Posterior cingulate gyrus (tissue), 11 donors: ENCODE results near the gene PDE4D.
"Not testable (repeated sequence)": the region's sequence is repeated elsewhere in the genome, so short reads cannot be mapped to it uniquely, and the experiment has no call there.

Source experiments
- DNase-seq, 10 donors: peaks; one replicate each; pipeline versions ENCODE4 v3.0.0 to v3.0.0-alpha.2; 2020 to 2021; ENCODE audit warnings: mixed read lengths in 3 of 10
- intact Hi-C: fragments of 100-400 bp; cut with DNase I; formaldehyde crosslinking; loops from one replicate; pipeline ENCODE4 v1.15.1; 2023

Gene PDE4D

GRCh38 chr5:59666440-59667068, 227.0 kb downstream of the PDE4D start:
- DNase-seq, result no peak
- intact Hi-C loops, result no loop called here

- DNase-seq, intact Hi-C loops: not testable (repeated sequence)
Observed at GRCh38 chr5:59665832-59666203, 227.7 kb downstream of the PDE4D start.

GRCh38 chr5:59665086-59665831, 228.3 kb downstream of the PDE4D start:
- intact Hi-C loops, result no loop called here
- DNase-seq, result no peak

- DNase-seq, result no peak
- intact Hi-C loops, result no loop called here
Observed at GRCh38 chr5:59661954-59662615, 231.4 kb downstream of the PDE4D start.

- no peak for DNase-seq
- intact Hi-C loops, result no loop called here
Observed at GRCh38 chr5:59661311-59661710, 232.2 kb downstream of the PDE4D start.

- intact Hi-C loops, result no loop called here
- no peak for DNase-seq
Observed at GRCh38 chr5:59660737-59661136, 232.8 kb downstream of the PDE4D start.

GRCh38 chr5:59656351-59657254, 236.9 kb downstream of the PDE4D start:
- intact Hi-C loops, result no loop called here
- no peak for DNase-seq

- DNase-seq, result no peak
- intact Hi-C loops, result no loop called here
Observed at GRCh38 chr5:59655693-59656309, 237.7 kb downstream of the PDE4D start.

GRCh38 chr5:59654691-59655090, 238.8 kb downstream of the PDE4D start:
- DNase-seq, result no peak
- intact Hi-C loops, result no loop called here

- no peak for DNase-seq
- intact Hi-C loops, result no loop called here
Observed at GRCh38 chr5:59652449-59652848, 241.1 kb downstream of the PDE4D start.

- intact Hi-C loops, result no loop called here
- no peak for DNase-seq
Observed at GRCh38 chr5:59648949-59649921, 244.3 kb downstream of the PDE4D start.

GRCh38 chr5:59648038-59648831, 245.3 kb downstream of the PDE4D start:
- no peak for DNase-seq
- intact Hi-C loops, result no loop called here

GRCh38 chr5:59645380-59645779, 248.1 kb downstream of the PDE4D start:
- DNase-seq, result no peak
- intact Hi-C loops, result no loop called here

GRCh38 chr5:59640411-59640810, 253.1 kb downstream of the PDE4D start:
- peak in 2 of 10 donors; percentile 17 to 68 for DNase-seq
- intact Hi-C loops, result no loop called here

GRCh38 chr5:59637884-59638580, 255.5 kb downstream of the PDE4D start:
- intact Hi-C loops, result no loop called here
- no peak for DNase-seq

GRCh38 chr5:59629561-59629960, 264.0 kb downstream of the PDE4D start:
- intact Hi-C loops, result no loop called here
- DNase-seq, result no peak

- no peak for DNase-seq
- intact Hi-C loops, result no loop called here
Observed at GRCh38 chr5:59628062-59628828, 265.3 kb downstream of the PDE4D start.
